GM12864 (cell line): ENCODE results near the gene PLK2.

Experiments
- DNase-seq: peaks from one replicate; pipeline ENCODE4 v3.0.0-alpha.2; 2011; ENCODE audit warnings: low read depth
- H3K4me3 ChIP-seq: 2 replicates; pipeline ENCODE4 v1.5.1; 2011; ENCODE audit warnings: mild to moderate bottlenecking, low read depth, low read length, control low read depth
- TF ChIP-seq, protein P1 (sequence below): IDR thresholded peaks from 2 replicates; pipeline ENCODE4 v1.5.1; 2011; ENCODE audit warnings: low read depth, mild to moderate bottlenecking, moderate library complexity, low read length, control low read depth, inconsistent platforms; ENCODE audit errors: missing control alignments

The PLK2 gene

DNA sequence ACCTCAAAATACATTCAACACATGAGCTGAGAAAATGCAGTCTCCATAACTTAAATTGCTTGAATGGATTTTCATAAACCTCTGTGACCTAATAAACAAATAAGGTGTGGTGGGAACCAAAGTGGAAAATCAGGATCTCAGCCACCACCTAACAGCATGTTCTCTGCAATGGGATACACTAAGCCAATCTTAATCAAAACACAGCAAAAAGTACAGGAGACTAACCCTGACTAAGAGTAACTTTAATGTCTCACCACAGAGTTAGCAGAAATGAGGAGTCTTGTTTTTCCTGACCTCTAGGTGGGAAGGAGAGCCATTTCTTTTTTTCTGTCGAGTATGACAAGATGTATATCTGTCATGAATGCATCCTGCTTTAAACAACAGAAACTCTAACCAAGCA, 48.5 kb downstream of the PLK2 start:
- H3K4me3 ChIP-seq = no peak overlapping the region
- DNase-seq = no peak
- TF ChIP-seq, protein P1, sequence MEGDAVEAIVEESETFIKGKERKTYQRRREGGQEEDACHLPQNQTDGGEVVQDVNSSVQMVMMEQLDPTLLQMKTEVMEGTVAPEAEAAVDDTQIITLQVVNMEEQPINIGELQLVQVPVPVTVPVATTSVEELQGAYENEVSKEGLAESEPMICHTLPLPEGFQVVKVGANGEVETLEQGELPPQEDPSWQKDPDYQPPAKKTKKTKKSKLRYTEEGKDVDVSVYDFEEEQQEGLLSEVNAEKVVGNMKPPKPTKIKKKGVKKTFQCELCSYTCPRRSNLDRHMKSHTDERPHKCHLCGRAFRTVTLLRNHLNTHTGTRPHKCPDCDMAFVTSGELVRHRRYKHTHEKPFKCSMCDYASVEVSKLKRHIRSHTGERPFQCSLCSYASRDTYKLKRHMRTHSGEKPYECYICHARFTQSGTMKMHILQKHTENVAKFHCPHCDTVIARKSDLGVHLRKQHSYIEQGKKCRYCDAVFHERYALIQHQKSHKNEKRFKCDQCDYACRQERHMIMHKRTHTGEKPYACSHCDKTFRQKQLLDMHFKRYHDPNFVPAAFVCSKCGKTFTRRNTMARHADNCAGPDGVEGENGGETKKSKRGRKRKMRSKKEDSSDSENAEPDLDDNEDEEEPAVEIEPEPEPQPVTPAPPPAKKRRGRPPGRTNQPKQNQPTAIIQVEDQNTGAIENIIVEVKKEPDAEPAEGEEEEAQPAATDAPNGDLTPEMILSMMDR = no peak

DNA sequence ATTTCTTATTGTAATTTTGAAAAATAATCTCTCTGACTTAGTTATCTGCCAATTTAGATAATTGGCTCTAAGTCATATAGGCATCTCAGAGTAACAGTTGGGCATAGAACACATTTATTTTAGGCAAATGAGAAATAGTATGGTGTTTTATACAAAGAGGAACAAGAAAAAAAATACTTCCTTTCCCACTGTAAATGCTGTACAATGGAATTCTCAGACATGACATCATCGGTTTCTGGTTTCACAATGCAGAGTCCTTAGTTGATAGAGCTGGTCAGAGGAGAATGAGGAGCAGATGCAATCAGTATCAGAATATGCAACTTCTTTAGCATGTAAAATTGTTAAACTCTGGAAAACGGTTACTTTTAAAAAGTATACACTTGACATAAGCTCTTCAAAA, 49.4 kb downstream of the PLK2 start:
- H3K4me3 ChIP-seq = no peak overlapping the region
- DNase-seq = no peak
- TF ChIP-seq, protein P1 = no peak

DNA sequence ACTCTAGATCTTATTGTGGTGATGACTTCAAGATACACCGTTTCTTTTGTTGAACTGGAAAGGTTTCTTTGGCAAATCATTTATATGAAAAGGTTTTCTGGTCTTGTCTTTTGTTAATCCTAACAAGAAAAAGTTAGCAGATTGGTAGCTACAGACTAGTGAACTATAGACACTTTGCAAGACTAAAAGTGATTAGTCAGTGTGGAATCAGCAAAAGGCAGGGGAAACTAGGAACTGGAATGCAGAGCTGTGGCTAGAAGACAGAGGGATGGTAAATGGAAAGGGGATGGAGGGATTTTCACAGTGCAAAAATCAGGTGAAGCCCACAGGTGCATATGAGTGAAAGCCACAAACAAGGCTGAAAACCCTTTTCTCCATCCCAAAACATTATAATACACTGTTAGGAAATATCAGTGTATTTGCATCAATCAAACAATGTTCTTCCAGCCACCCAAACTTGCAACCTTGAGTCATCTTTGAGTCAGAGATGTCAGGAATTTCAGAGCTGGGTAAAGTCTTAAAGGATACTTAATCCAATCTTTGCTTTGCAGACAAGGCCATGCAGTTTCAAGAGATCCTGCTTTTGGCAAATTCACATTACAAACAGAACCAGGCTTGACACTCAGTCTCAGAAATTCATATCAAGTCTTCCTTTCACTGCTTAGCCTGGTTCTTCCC, 52.7 kb downstream of the PLK2 start:
- DNase-seq = no peak
- TF ChIP-seq, protein P1 = no peak
- H3K4me3 ChIP-seq = no peak overlapping the region

DNA sequence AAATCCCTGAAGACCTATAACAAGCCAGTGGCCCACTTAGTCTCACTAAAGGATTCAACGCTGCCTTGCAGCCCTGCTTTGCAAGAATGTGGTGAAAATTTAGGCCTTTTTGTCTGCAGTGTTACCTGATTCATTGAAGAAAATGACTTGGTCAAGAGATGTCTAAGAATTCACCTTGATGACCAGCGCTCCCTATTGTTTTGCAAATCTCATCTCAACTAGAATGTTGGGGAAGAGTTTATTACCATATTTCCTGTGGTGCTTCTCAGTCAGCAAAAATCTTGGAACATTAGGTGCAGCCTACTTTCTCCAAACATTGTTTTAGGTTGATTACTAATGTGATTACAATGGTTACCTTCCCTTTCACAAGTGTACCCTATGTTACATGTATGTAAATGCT, 53.5 kb downstream of the PLK2 start:
- TF ChIP-seq, protein P1 = no peak
- no peak for DNase-seq
- H3K4me3 ChIP-seq = no peak overlapping the region

DNA sequence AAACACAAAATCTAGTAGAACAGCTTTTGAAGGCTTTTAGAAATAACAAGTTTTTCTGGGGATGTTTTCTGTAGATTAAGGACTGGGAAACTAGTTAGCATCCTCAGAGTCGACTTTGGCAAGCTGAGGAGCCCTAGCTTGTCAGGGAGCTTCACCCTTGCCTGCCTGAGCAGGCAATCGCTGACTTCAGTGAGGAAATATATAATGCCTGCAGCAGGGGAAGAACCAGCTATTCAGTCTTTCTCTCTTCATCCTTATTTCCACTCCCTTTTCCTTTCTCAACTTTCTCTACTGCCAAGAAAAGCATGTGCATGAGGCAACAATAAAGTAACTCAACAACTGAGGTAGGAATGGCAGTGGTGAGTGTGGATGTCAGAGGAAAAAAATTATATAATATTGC, 54.7 kb downstream of the PLK2 start:
- TF ChIP-seq, protein P1 = no peak
- no peak for DNase-seq
- H3K4me3 ChIP-seq = no peak overlapping the region

DNA sequence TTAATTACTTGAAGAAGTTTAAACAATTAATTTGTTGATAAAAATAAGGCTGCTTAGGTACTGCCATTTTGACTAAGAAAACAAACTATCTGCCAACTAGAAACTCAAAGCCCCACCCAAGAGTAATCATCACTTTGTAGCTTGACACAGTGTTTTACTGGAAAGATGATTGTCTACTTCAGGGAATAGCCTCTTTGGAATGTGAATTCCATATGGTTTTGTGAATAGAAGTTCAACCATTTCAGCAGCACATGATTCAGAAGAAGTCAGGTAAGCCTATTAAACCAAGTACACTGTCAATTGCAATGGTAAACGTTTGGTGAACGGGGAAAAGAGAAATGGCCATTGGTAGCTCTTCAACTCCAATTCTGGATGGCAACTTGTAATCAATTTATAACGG, 55.2 kb downstream of the PLK2 start:
- no peak overlapping the region for H3K4me3 ChIP-seq
- no peak for DNase-seq
- TF ChIP-seq, protein P1 = no peak
